Trophoblast cell (in vitro differentiated cells and primary cell): ENCODE results near the gene LRRC7.

Experiments
- DNase-seq, 2 donors: peaks; one replicate each; pipeline ENCODE4 v3.0.0-alpha.2; 2016
- H2AFZ ChIP-seq: 2 replicates; pipeline ENCODE4 v1.6.1; 2013; ENCODE audit warnings: low read length, moderate library complexity, mild to moderate bottlenecking; ENCODE audit not compliant: insufficient read depth, poor library complexity
- H2AK5ac ChIP-seq: 2 replicates; pipeline ENCODE4 v1.6.1; 2013; ENCODE audit warnings: mild to moderate bottlenecking, low read length
- H2BK120ac ChIP-seq: 2 replicates; pipeline ENCODE4 v1.6.1; 2013; ENCODE audit warnings: low read length, mild to moderate bottlenecking, moderate library complexity; ENCODE audit not compliant: insufficient read depth, poor library complexity
- H2BK12ac ChIP-seq: 2 replicates; pipeline ENCODE4 v1.6.1; 2013; ENCODE audit warnings: mild to moderate bottlenecking, low read length, moderate library complexity
- H2BK5ac ChIP-seq: 2 replicates; pipeline ENCODE4 v1.6.1; 2013; ENCODE audit warnings: low read length, low read depth, moderate library complexity, mild to moderate bottlenecking; ENCODE audit not compliant: poor library complexity
- H3K14ac ChIP-seq: 2 replicates; pipeline ENCODE4 v1.6.1; 2013; ENCODE audit warnings: mild to moderate bottlenecking, low read length
- H3K18ac ChIP-seq: 2 replicates; pipeline ENCODE4 v1.6.1; 2013; ENCODE audit warnings: mild to moderate bottlenecking, low read length
- H3K23ac ChIP-seq: 2 replicates; pipeline ENCODE4 v1.6.1; 2013; ENCODE audit warnings: low read length
- H3K27ac ChIP-seq: 2 replicates; pipeline ENCODE4 v1.5.1; 2013; ENCODE audit warnings: low read depth, mild to moderate bottlenecking, inconsistent platforms, low read length, moderate library complexity
- H3K27me3 ChIP-seq: 2 replicates; pipeline ENCODE4 v1.6.1; 2013; ENCODE audit warnings: inconsistent platforms, mild to moderate bottlenecking, low read length, moderate library complexity; ENCODE audit not compliant: insufficient read depth
- H3K36me3 ChIP-seq, 2 experiments: 1 replicate in 1 of 2; 2 replicates in 1 of 2; pipeline ENCODE4 v1.6.1; 2013; ENCODE audit warnings: low read length in 2 of 2, mild to moderate bottlenecking in 2 of 2, moderate library complexity in 1 of 2; ENCODE audit not compliant: insufficient read depth in 2 of 2, control insufficient read depth in 1 of 2
- H3K4ac ChIP-seq: 2 replicates; pipeline ENCODE4 v1.6.1; 2013; ENCODE audit warnings: low read depth, mild to moderate bottlenecking, low read length, moderate library complexity
- H3K4me1 ChIP-seq, 2 experiments: 1 replicate in 1 of 2; 2 replicates in 1 of 2; pipeline ENCODE4 v1.6.1; 2013; ENCODE audit warnings: low read length in 2 of 2, mild to moderate bottlenecking in 2 of 2, moderate library complexity in 1 of 2; ENCODE audit not compliant: insufficient read depth in 2 of 2, control insufficient read depth in 1 of 2
- H3K4me2 ChIP-seq: 2 replicates; pipeline ENCODE4 v1.6.1; 2013; ENCODE audit warnings: inconsistent platforms, mild to moderate bottlenecking, low read length, moderate library complexity
- H3K4me3 ChIP-seq: 2 replicates; pipeline ENCODE4 v1.5.1; 2013; ENCODE audit warnings: mild to moderate bottlenecking, low read depth, low read length, inconsistent platforms
- H3K79me1 ChIP-seq: one replicate; pipeline ENCODE4 v1.6.1; 2013; ENCODE audit warnings: low read length
- H3K79me2 ChIP-seq: 2 replicates; pipeline ENCODE4 v1.6.1; 2013; ENCODE audit warnings: low read length, mild to moderate bottlenecking; ENCODE audit not compliant: control insufficient read depth, insufficient read depth, poor library complexity
- H3K9ac ChIP-seq: 2 replicates; pipeline ENCODE4 v1.6.1; 2013; ENCODE audit warnings: mild to moderate bottlenecking, low read length
- H3K9me3 ChIP-seq: 2 replicates; pipeline ENCODE4 v1.6.1; 2013; ENCODE audit warnings: low read depth, mild to moderate bottlenecking, control low read depth, inconsistent platforms, low read length; ENCODE audit not compliant: insufficient read depth
- H4K12ac ChIP-seq: 2 replicates; pipeline ENCODE4 v1.6.1; 2013; ENCODE audit warnings: low read depth, mild to moderate bottlenecking, low read length, moderate library complexity
- H4K8ac ChIP-seq: 2 replicates; pipeline ENCODE4 v1.6.1; 2013; ENCODE audit warnings: low read depth, mild to moderate bottlenecking, low read length, moderate library complexity
- H4K91ac ChIP-seq: one replicate; pipeline ENCODE4 v1.6.1; 2013; ENCODE audit warnings: low read depth, mild to moderate bottlenecking, low read length, moderate library complexity
- WGBS: extraction: QIAGEN DNeasy Blood & Tissue Kit; methylation state at CpG from one replicate; pipeline ENCODE4 v1.1.7; 2013; ENCODE audit warnings: missing lambda C conversion rate; ENCODE audit not compliant: insufficient read length, insufficient coverage; ENCODE audit errors: extremely low coverage; 5-methylcytosine and 5-hydroxymethylcytosine counted together

Gene LRRC7

GRCh38 chr1:69595486-69595885 is 27.8 kb downstream of the LRRC7 start:
- Histone ChIP-seq H3K4me2 (no peak overlapping the region), H4K12ac (no peak overlapping the region), H2BK120ac (no peak overlapping the region), H3K9me3 (no peaks in the 10 kb centered on the region), H4K8ac (no peak overlapping the region), H3K27ac (no peak overlapping the region), H3K18ac (no peak overlapping the region), H3K27me3 (no peaks in the 10 kb centered on the region), H3K4me3 (no peak overlapping the region), H3K9ac (no peak overlapping the region), H3K36me3 (no peaks in the 10 kb centered on the region), H3K23ac (no peak overlapping the region), H3K4ac (no peak overlapping the region), H4K91ac (no peak overlapping the region), H3K79me1 (no peaks in the 10 kb centered on the region), H3K4me1 (no peaks in the 10 kb centered on the region), H3K79me2 (no peaks in the 10 kb centered on the region), H2AFZ (no peak overlapping the region), H3K14ac (no peak overlapping the region), H2AK5ac (no peak overlapping the region), H2BK12ac (no peak overlapping the region), H2BK5ac (no peak overlapping the region)
- no peak for DNase-seq
- no CpG with 5 or more reads among the region's 2 CpGs for WGBS

- no peak for DNase-seq
Observed at GRCh38 chr1:69611316-69611715, 43.6 kb downstream of the LRRC7 start.

GRCh38 chr1:69613414-69613813 is 45.7 kb downstream of the LRRC7 start:
- no peaks in the 10 kb centered on the region for H3K79me2 ChIP-seq
- H3K23ac ChIP-seq, result no peak overlapping the region
- DNase-seq, result no peak
- no peak overlapping the region for H3K9ac ChIP-seq
- no peaks in the 10 kb centered on the region for H3K79me1 ChIP-seq
- no peak overlapping the region for H3K4ac ChIP-seq
- no peak overlapping the region for H4K12ac ChIP-seq
- WGBS, result no CpG with 5 or more reads among the region's 3 CpGs
- H3K9me3 ChIP-seq, result no peaks in the 10 kb centered on the region
- no peak overlapping the region for H3K18ac ChIP-seq
- H4K8ac ChIP-seq, result no peak overlapping the region
- no peaks in the 10 kb centered on the region for H3K36me3 ChIP-seq
- H3K27me3 ChIP-seq, result no peaks in the 10 kb centered on the region
- no peak overlapping the region for H2BK120ac ChIP-seq
- no peak overlapping the region for H3K4me2 ChIP-seq
- no peak overlapping the region for H4K91ac ChIP-seq
- no peaks in the 10 kb centered on the region for H3K4me1 ChIP-seq
- no peak overlapping the region for H3K4me3 ChIP-seq
- H2AK5ac ChIP-seq, result no peak overlapping the region
- H3K14ac ChIP-seq, result no peak overlapping the region
- no peak overlapping the region for H2BK12ac ChIP-seq
- H3K27ac ChIP-seq, result no peak overlapping the region
- no peak overlapping the region for H2AFZ ChIP-seq
- H2BK5ac ChIP-seq, result no peak overlapping the region

More at GRCh38 chr1:69611316-69611715, 43.6 kb downstream of the LRRC7 start:
- no peak overlapping the region for H4K8ac ChIP-seq
- H2AK5ac ChIP-seq, result no peak overlapping the region
- H3K79me2 ChIP-seq, result no peaks in the 10 kb centered on the region
- no peak overlapping the region for H3K4me2 ChIP-seq
- no peak overlapping the region for H2AFZ ChIP-seq
- no peak overlapping the region for H3K9ac ChIP-seq
- no peak overlapping the region for H3K18ac ChIP-seq
- no peak overlapping the region for H3K14ac ChIP-seq
- no peaks in the 10 kb centered on the region for H3K79me1 ChIP-seq
- no peak overlapping the region for H2BK5ac ChIP-seq
- no peaks in the 10 kb centered on the region for H3K36me3 ChIP-seq
- H3K4me3 ChIP-seq, result no peak overlapping the region
- peaks cover 2% of the 10 kb centered on the region for H3K9me3 ChIP-seq
- no peak overlapping the region for H4K12ac ChIP-seq
- no peak overlapping the region for H3K23ac ChIP-seq
- no peak overlapping the region for H3K27ac ChIP-seq
- no peak overlapping the region for H2BK120ac ChIP-seq
- no CpG with 5 or more reads among the region's 3 CpGs for WGBS
- H3K4me1 ChIP-seq, result no peaks in the 10 kb centered on the region
- H2BK12ac ChIP-seq, result no peak overlapping the region
- no peak overlapping the region for H4K91ac ChIP-seq
- no peaks in the 10 kb centered on the region for H3K27me3 ChIP-seq
- no peak overlapping the region for H3K4ac ChIP-seq

GRCh38 chr1:69638673-69639072 is 71.0 kb downstream of the LRRC7 start:
- Histone ChIP-seq H2AFZ (no peak overlapping the region), H2BK12ac (no peak overlapping the region)
- WGBS, result no CpG with 5 or more reads among the region's 1 CpG

More at GRCh38 chr1:69638673-69639072, 71.0 kb downstream of the LRRC7 start:
- Histone ChIP-seq H2BK120ac (no peak overlapping the region), H3K4me2 (no peak overlapping the region), H3K14ac (no peak overlapping the region), H3K9me3 (no peaks in the 10 kb centered on the region), H3K79me2 (no peaks in the 10 kb centered on the region), H3K18ac (no peak overlapping the region), H3K4me1 (no peaks in the 10 kb centered on the region), H3K79me1 (no peaks in the 10 kb centered on the region), H4K12ac (no peak overlapping the region), H2AK5ac (no peak overlapping the region), H3K9ac (no peak overlapping the region), H3K23ac (no peak overlapping the region), H3K4me3 (no peak overlapping the region), H3K36me3 (no peaks in the 10 kb centered on the region), H4K91ac (no peak overlapping the region), H3K27me3 (no peaks in the 10 kb centered on the region), H3K4ac (no peak overlapping the region), H3K27ac (no peak overlapping the region), H4K8ac (no peak overlapping the region), H2BK5ac (no peak overlapping the region)
- no peak for DNase-seq
